Duodenal mucosa (tissue), 2 donors: ENCODE results near the gene RALY.
"Not testable (repeated sequence)": the region's sequence is repeated elsewhere in the genome, so short reads cannot be mapped to it uniquely, and the experiment has no call there.

Experiments
- H3K27ac ChIP-seq: one replicate; pipeline ENCODE4 v1.7.0; 2013; ENCODE audit warnings: low read depth, low read length
- H3K27me3 ChIP-seq, 2 donors: one replicate each; pipeline ENCODE4 v1.7.0; 2013; ENCODE audit warnings: low read length in 2 of 2, control low read depth in 1 of 2; ENCODE audit not compliant: insufficient read depth in 2 of 2, control insufficient read depth in 1 of 2
- H3K36me3 ChIP-seq, 2 donors: one replicate each; pipeline ENCODE4 v1.7.0; 2013; ENCODE audit warnings: low read length in 2 of 2, control low read depth in 1 of 2; ENCODE audit not compliant: insufficient read depth in 2 of 2, control insufficient read depth in 1 of 2
- H3K4me1 ChIP-seq, 2 donors: one replicate each; pipeline ENCODE4 v1.7.0; 2013; ENCODE audit warnings: low read length in 2 of 2, control low read depth in 1 of 2; ENCODE audit not compliant: insufficient read depth in 2 of 2, control insufficient read depth in 1 of 2
- H3K4me3 ChIP-seq, 2 donors: one replicate each; pipeline ENCODE4 v1.7.0; 2013; ENCODE audit warnings: low read length in 2 of 2, low read depth in 1 of 2
- H3K9ac ChIP-seq, 2 donors: one replicate each; pipeline ENCODE4 v1.7.0; 2013; ENCODE audit warnings: low read length in 2 of 2, low read depth in 1 of 2
- H3K9me3 ChIP-seq, 2 donors: one replicate each; pipeline ENCODE4 v1.7.0; 2013; ENCODE audit warnings: low read length in 2 of 2, control low read depth in 1 of 2; ENCODE audit not compliant: control insufficient read depth in 1 of 2

RALY gene

DNA sequence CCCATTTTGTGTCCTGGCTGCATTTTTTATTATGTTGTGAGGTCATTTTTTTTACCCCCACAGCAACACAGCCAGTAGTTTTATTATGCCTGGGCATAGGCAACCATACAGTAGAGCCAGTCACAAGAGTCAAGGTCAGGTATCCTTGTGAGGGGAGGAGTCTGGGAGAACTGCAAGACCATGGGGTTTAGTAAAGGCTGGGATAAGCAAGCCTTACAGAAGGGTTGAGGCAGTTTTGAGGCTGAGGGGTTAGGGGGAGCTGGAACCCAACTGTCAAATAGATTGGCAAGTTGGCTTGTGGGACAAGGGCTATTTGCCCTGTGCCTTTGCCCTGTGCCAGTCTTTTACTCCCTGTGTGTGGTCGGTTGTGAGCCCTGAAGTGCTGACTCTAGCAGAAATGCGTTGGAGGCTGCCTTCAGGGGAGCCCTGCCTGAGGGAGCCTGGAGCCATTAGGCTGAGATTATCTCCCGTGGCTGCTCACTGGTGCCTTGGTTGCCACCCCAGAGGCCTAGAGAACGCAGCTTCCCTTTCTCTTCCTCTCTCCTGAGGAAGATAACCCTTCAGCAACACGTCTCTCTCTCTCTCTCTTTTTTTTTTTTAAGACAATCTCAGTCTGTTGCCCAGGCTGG is 31.1 kb downstream of the RALY start:
- Histone ChIP-seq H3K4me3 (no peak overlapping the region), H3K9ac (no peak overlapping the region), H3K36me3 (peaks cover 0 to 4% of the 10 kb centered on the region in 2 donors), H3K4me1 (peaks cover 40 to 43% of the 10 kb centered on the region in 2 donors), H3K9me3 (no peaks in the 10 kb centered on the region), H3K27ac (no peak overlapping the region), H3K27me3 (no peaks in the 10 kb centered on the region)

- not testable (repeated sequence) for H3K9ac ChIP-seq, H3K27ac ChIP-seq
- H3K36me3 ChIP-seq = peaks cover 3 to 11% of the 10 kb centered on the region in 2 donors
Measured at GRCh38 chr20:34028013-34028412, 34.3 kb downstream of the RALY start.

DNA sequence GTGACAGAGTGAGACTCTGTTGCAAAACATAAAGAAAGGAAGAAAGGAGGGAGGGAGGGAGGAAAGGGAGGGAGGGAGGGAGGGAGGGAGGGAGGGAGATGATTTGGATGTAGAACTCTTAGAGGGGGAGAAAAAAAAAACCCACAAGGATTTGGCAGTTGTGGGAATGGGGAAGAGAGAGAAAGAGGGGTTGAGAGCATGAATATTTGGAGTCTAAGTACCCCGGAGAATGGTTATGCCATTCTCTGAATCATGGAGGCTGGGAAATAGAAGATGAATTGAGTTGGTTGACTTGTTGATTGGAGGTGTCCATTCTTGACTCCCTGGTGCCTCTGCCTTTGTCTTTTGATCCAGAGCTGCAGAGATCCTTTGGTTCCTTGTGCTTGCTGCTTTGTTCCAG is 35.7 kb downstream of the RALY start:
- H3K36me3 ChIP-seq = peaks cover 3 to 24% of the 10 kb centered on the region in 2 donors

More at GRCh38 chr20:34028013-34028412, 34.3 kb downstream of the RALY start:
- H3K9me3 ChIP-seq, H3K4me3 ChIP-seq, H3K27me3 ChIP-seq: not testable (repeated sequence)
- peaks cover 34 to 36% of the 10 kb centered on the region in 2 donors for H3K4me1 ChIP-seq

DNA sequence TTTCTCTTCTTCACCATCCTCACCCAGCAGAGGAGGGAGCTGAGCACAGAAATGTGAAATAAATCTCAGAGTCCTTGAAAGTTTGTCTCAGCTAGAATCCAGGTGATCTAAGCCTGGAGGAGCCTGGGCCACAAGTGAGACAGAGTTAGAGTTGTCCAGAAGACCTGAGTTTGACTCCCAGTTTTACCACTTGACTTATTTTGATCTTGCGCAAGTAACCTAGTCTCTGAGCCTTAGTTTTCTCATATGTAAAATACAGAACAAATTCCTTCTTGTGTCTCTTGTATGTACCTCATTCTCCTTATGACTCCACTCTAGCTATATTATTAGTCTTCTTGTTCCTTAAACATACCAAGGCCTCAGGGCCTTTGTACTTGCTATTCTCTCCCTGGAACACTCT is 36.7 kb downstream of the RALY start:
- no peaks in the 10 kb centered on the region for H3K9me3 ChIP-seq
- no peak overlapping the region for H3K9ac ChIP-seq
- H3K4me3 ChIP-seq = no peak overlapping the region
- H3K27me3 ChIP-seq = no peaks in the 10 kb centered on the region
- H3K27ac ChIP-seq = no peak overlapping the region
- H3K4me1 ChIP-seq = peaks cover 14% of the 10 kb centered on the region in 2 donors
- peaks cover 3 to 24% of the 10 kb centered on the region in 2 donors for H3K36me3 ChIP-seq

More for the DNA sequence above, 35.7 kb downstream of the RALY start:
- H3K9me3 ChIP-seq = no peaks in the 10 kb centered on the region
- no peak overlapping the region for H3K4me3 ChIP-seq
- no peaks in the 10 kb centered on the region for H3K27me3 ChIP-seq
- H3K9ac ChIP-seq = no peak overlapping the region
- H3K4me1 ChIP-seq = peaks cover 24 to 25% of the 10 kb centered on the region in 2 donors
- H3K27ac ChIP-seq = no peak overlapping the region

DNA sequence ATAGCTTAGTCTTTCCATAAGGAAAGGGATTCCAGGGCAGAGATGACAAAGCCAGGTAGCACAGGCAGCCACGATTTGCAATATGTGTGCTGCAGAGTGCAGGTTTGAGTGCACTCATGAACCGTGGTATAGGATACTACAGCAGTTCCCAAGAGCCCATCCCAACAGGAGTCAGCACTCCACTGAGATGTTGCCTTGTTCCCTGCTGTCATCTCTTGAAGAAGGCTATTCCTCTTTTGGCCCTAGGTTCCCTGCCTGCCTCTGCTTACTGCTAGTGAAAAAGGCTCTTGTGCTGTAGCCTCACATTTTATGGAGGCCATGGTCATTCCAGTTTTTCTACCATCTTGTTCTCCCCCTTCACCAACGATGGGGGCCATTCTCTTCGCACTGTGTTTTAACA is 40.2 kb downstream of the RALY start:
- Histone ChIP-seq H3K36me3 (peaks cover 3 to 24% of the 10 kb centered on the region in 2 donors), H3K4me3 (no peak overlapping the region), H3K27me3 (no peaks in the 10 kb centered on the region), H3K27ac (no peak overlapping the region), H3K9ac (no peak overlapping the region), H3K9me3 (no peaks in the 10 kb centered on the region), H3K4me1 (peaks cover 17 to 21% of the 10 kb centered on the region in 2 donors)

- Histone ChIP-seq H3K9ac (no peak overlapping the region), H3K27ac (no peak overlapping the region), H3K4me1 (peaks cover 47 to 50% of the 10 kb centered on the region in 2 donors)
Measured at GRCh38 chr20:34037121-34037520, 43.4 kb downstream of the RALY start.

GRCh38 chr20:34037767-34038166 is 44.1 kb downstream of the RALY start:
- H3K4me1 ChIP-seq = peaks cover 52 to 54% of the 10 kb centered on the region in 2 donors
- H3K4me3 ChIP-seq = no peak overlapping the region
- H3K27ac ChIP-seq = no peak overlapping the region

More at GRCh38 chr20:34037121-34037520, 43.4 kb downstream of the RALY start:
- no peaks in the 10 kb centered on the region for H3K9me3 ChIP-seq
- H3K27me3 ChIP-seq = no peaks in the 10 kb centered on the region
- no peak overlapping the region for H3K4me3 ChIP-seq
- peaks cover 0 to 18% of the 10 kb centered on the region in 2 donors for H3K36me3 ChIP-seq

DNA sequence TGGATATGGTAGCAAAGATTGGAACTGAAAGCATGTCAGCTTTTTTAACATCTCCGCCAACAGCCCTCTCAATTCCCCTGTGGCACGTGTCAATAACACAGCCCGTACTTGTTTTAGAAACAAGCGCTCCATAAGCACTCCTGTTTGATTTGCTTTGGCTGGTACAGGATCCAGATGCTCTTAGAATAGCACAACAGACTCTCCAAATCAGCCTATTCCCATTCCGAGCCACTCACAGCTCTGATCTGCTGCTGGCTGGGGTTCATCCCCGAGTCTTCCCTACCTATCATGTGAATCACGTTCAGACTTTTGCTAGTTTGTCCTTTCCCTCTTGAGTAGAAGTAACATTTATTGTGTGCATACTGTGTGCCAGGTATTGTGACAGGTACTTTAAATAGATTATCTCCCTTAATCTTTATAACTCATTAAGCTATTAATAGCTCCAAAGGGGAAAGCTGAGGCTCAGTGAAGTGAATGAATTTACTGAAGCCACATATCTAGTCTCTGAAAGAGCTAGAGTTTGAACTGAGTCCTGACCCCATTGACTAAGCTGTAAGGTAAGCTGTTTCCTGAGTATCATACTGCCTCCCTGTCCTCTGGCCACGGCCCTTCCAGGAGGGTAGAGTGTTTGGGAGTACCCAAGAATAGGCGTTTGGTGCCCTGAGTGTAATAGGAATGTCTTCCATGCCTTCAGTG is 46.7 kb downstream of the RALY start:
- Histone ChIP-seq H3K9me3 (no peaks in the 10 kb centered on the region), H3K4me1 (peaks cover 63 to 68% of the 10 kb centered on the region in 2 donors), H3K27ac (no peak overlapping the region), H3K27me3 (no peaks in the 10 kb centered on the region), H3K36me3 (peaks cover 0 to 2% of the 10 kb centered on the region in 2 donors), H3K9ac (no peak overlapping the region), H3K4me3 (no peak overlapping the region)

More at GRCh38 chr20:34037767-34038166, 44.1 kb downstream of the RALY start:
- Histone ChIP-seq H3K9me3 (no peaks in the 10 kb centered on the region), H3K36me3 (peaks cover 0 to 15% of the 10 kb centered on the region in 2 donors), H3K27me3 (no peaks in the 10 kb centered on the region), H3K9ac (no peak overlapping the region)

GRCh38 chr20:34041226-34041625 is 47.5 kb downstream of the RALY start:
- Histone ChIP-seq H3K9me3 (no peaks in the 10 kb centered on the region), H3K36me3 (peaks cover 0 to 2% of the 10 kb centered on the region in 2 donors), H3K27ac (no peak overlapping the region), H3K27me3 (no peaks in the 10 kb centered on the region), H3K9ac (no peak overlapping the region), H3K4me1 (peaks cover 71 to 75% of the 10 kb centered on the region in 2 donors), H3K4me3 (no peak overlapping the region)

DNA sequence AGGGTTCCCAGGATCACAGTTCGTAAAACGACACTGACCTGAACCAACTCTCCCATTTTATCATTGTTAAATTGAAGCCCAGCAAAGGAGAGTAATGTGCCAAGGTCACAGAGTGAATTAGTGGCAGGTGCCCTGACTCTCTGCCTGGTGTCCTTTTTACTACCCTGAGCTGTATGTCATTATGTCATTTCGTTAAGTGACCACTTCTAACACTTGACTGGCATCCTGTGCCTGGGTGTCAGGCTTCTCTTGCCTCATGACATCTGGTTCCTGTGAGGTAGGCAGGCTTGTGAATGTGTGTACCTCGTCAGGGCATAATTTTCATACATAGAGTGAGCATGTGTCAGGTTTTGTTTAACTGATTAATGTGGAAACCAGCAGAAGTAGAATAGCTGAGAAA is 48.6 kb downstream of the RALY start:
- Histone ChIP-seq H3K27ac (no peak overlapping the region), H3K4me1 (peaks cover 68 to 74% of the 10 kb centered on the region in 2 donors), H3K36me3 (peaks cover 0 to 2% of the 10 kb centered on the region in 2 donors)

More for the DNA sequence above, 48.6 kb downstream of the RALY start:
- H3K9me3 ChIP-seq = no peaks in the 10 kb centered on the region
- H3K27me3 ChIP-seq = no peaks in the 10 kb centered on the region
- H3K4me3 ChIP-seq = no peak overlapping the region
- H3K9ac ChIP-seq = no peak overlapping the region
